DLD1 (cell line): ENCODE data around the gene NEK6.

Experiments used
- in situ Hi-C: cut with HindIII; loops from 2 replicates; pipeline ENCODE4 v1.10.0; 2017; ENCODE audit warnings: low sequenced_read_pairs

NEK6 gene

GRCh38 chr9:124392254-124392870 is 134.6 kb downstream of the NEK6 start:
- in situ Hi-C loops: loop anchor here (25.0 kb wide), 1 partner anchor 280 kb away; no protein-coding TSS in a partner anchor

GRCh38 chr9:124392871-124393460 is 135.2 kb downstream of the NEK6 start:
- in situ Hi-C loops: loop anchor here (25.0 kb wide), 1 partner anchor 281 kb away; no protein-coding TSS in a partner anchor

GRCh38 chr9:124394167-124394566 is 136.4 kb downstream of the NEK6 start:
- in situ Hi-C loops: loop anchor here (25.0 kb wide), 1 partner anchor 282 kb away; no protein-coding TSS in a partner anchor

GRCh38 chr9:124394596-124394995 is 136.8 kb downstream of the NEK6 start:
- in situ Hi-C loops: loop anchor here (25.0 kb wide), 1 partner anchor 282 kb away; no protein-coding TSS in a partner anchor

GRCh38 chr9:124395826-124396225 is 138.1 kb downstream of the NEK6 start:
- in situ Hi-C loops: loop anchor here (25.0 kb wide), 1 partner anchor 284 kb away; no protein-coding TSS in a partner anchor

GRCh38 chr9:124398191-124398935 is 140.6 kb downstream of the NEK6 start:
- in situ Hi-C loops: loop anchor here (25.0 kb wide), 1 partner anchor 286 kb away; no protein-coding TSS in a partner anchor

- in situ Hi-C loops: loop anchor here (25.0 kb wide), 1 partner anchor 287 kb away; no protein-coding TSS in a partner anchor
Measured at GRCh38 chr9:124399323-124399967, 141.7 kb downstream of the NEK6 start.

- in situ Hi-C loops: loop anchor here (25.0 kb wide), 1 partner anchor 288 kb away; no protein-coding TSS in a partner anchor
Measured at GRCh38 chr9:124399968-124400940, 142.5 kb downstream of the NEK6 start.
